PC-9 (cell line): ENCODE measurements around the gene SLC26A6. TPM values are rescaled to one million over a fixed set of nuclear protein-coding genes. Genes with fewer than 3 reads are reported as not detected.

Experiments
- BruUV-seq: library from RNA; stranded (reverse); fragments of 400-500 nt; replicated peaks from 2 replicates; lab custom pipeline; 2021; lab: Mats Ljungman, UMichigan
- CTCF ChIA-PET: fragments of 300-600 bp; sonication (Branson Sonifier 250); formaldehyde crosslinking; loops from one replicate; lab custom pipeline; 2022; ENCODE audit warnings: antibody characterized with exemption; lab: Charles Lee
- POLR2A ChIA-PET: fragments of 300-600 bp; sonication (Branson Sonifier 250); formaldehyde crosslinking; loops from one replicate; lab custom pipeline; 2022; ENCODE audit warnings: antibody characterized with exemption; ENCODE audit not compliant: unreplicated experiment; lab: Charles Lee
- DNase-seq, 2 experiments: peaks; one replicate each; pipeline versions ENCODE4 v3.0.0 to v3.0.0-alpha.2; 2015 to 2022; ENCODE audit warnings: mixed read lengths in 1 of 2
- H2AFZ ChIP-seq: fragments of 200-600 bp; sonication (generic); 2 replicates; pipeline ENCODE4 v1.8.1; 2017; ENCODE audit warnings: antibody characterized with exemption
- H3F3A ChIP-seq: fragments of 200-600 bp; sonication (generic); 2 replicates; pipeline ENCODE4 v1.8.1; 2017; ENCODE audit warnings: antibody characterized with exemption, mild to moderate bottlenecking, low read depth; ENCODE audit not compliant: insufficient read depth
- H3K27ac ChIP-seq: fragments of 200-600 bp; sonication (generic); 2 replicates; pipeline ENCODE4 v1.6.1; 2016; ENCODE audit warnings: mixed run types
- H3K27me3 ChIP-seq: fragments of 200-600 bp; sonication (generic); 2 replicates; pipeline ENCODE4 v1.6.1; 2016; ENCODE audit warnings: low read depth, mixed run types; ENCODE audit not compliant: insufficient read depth
- H3K36me3 ChIP-seq: fragments of 200-600 bp; sonication (generic); 2 replicates; pipeline ENCODE4 v1.6.1; 2016; ENCODE audit warnings: low read depth, mixed run types
- H3K4me1 ChIP-seq: fragments of 200-600 bp; sonication (generic); replicated peaks from 2 replicates; pipeline ENCODE4 v1.6.1; 2016; ENCODE audit warnings: mixed run types; ENCODE audit not compliant: insufficient read depth
- H3K4me2 ChIP-seq: fragments of 200-600 bp; sonication (generic); 2 replicates; pipeline ENCODE4 v1.6.1; 2017; ENCODE audit warnings: mixed run types
- H3K4me3 ChIP-seq: fragments of 200-600 bp; sonication (generic); 2 replicates; pipeline ENCODE4 v1.6.1; 2016; ENCODE audit warnings: mixed run types
- H3K79me2 ChIP-seq: fragments of 200-600 bp; sonication (generic); 2 replicates; pipeline ENCODE4 v1.6.1; 2017; ENCODE audit warnings: low read depth, mixed run types
- H3K9me2 ChIP-seq: fragments of 200-600 bp; sonication (generic); 2 replicates; pipeline ENCODE4 v1.8.1; 2017; ENCODE audit warnings: mild to moderate bottlenecking; ENCODE audit not compliant: insufficient read depth
- H3K9me3 ChIP-seq: fragments of 200-600 bp; sonication (generic); 2 replicates; pipeline ENCODE4 v1.8.1; 2016; ENCODE audit warnings: low read depth; ENCODE audit not compliant: insufficient read depth
- H4K20me1 ChIP-seq: fragments of 200-600 bp; sonication (generic); 2 replicates; pipeline ENCODE4 v1.8.1; 2017; ENCODE audit not compliant: insufficient read depth
- CTCF ChIP-seq: fragments of 200-600 bp; sonication (generic); conservative IDR thresholded peaks from 2 replicates; pipeline ENCODE4 v1.6.1; 2017; ENCODE audit warnings: mixed run types, antibody characterized with exemption, mild to moderate bottlenecking, moderate library complexity
- EZH2 ChIP-seq: fragments of 200-600 bp; sonication (generic); IDR thresholded peaks from 2 replicates; pipeline ENCODE4 v1.8.0; 2017; ENCODE audit warnings: antibody characterized with exemption, low read depth
- intact Hi-C: fragments of 100-400 bp; cut with micrococcal nuclease; formaldehyde crosslinking; loops from one replicate; pipeline ENCODE4 v1.10.0; 2022; ENCODE audit not compliant: unreplicated experiment
- total RNA-seq: library from RNA; stranded (reverse); gene quantifications from 2 replicates; pipeline ENCODE4 v1.2.3, GENCODE V29; 2021

The SLC26A6 gene
- total RNA-seq, 1 experiment from 2014 or later, result 18.7 TPM

GRCh38 chr3:48642605-48643004, 7.3 kb upstream of the SLC26A6 start:
- H3K36me3 ChIP-seq, result no peaks in the 10 kb centered on the region
- H3K27ac ChIP-seq, result no peak overlapping the region
- ChIA-PET POLR2A (no interaction called here), CTCF (no interaction called here)
- DNase-seq, result no peak
- H3K79me2 ChIP-seq, result no peaks in the 10 kb centered on the region
- no peaks in the 10 kb centered on the region for H3K9me3 ChIP-seq
- no TSS peak for BruUV-seq
- no peaks in the 10 kb centered on the region for H3K27me3 ChIP-seq
- no peak overlapping the region for H3K4me3 ChIP-seq
- H3K9me2 ChIP-seq, result no peaks in the 10 kb centered on the region
- intact Hi-C loops, result no loop called here
- no peak overlapping the region for H3K4me2 ChIP-seq
- H3F3A ChIP-seq, result no peaks in the 10 kb centered on the region
- no peaks in the 10 kb centered on the region for H4K20me1 ChIP-seq
- TF ChIP-seq CTCF (no peak), EZH2 (no peak)
- H2AFZ ChIP-seq, result no peak overlapping the region
- H3K4me1 ChIP-seq, result no peaks in the 10 kb centered on the region

GRCh38 chr3:48641396-48641795, 6.1 kb upstream of the SLC26A6 start:
- Histone ChIP-seq H3K27ac (no peak overlapping the region), H3K4me1 (no peaks in the 10 kb centered on the region), H2AFZ (no peak overlapping the region), H3K4me3 (no peak overlapping the region), H3K9me2 (no peaks in the 10 kb centered on the region), H3K9me3 (no peaks in the 10 kb centered on the region), H3K4me2 (no peak overlapping the region), H4K20me1 (no peaks in the 10 kb centered on the region), H3K27me3 (no peaks in the 10 kb centered on the region), H3F3A (no peaks in the 10 kb centered on the region), H3K36me3 (no peaks in the 10 kb centered on the region), H3K79me2 (no peaks in the 10 kb centered on the region)
- CTCF ChIA-PET, result no interaction called here
- no TSS peak for BruUV-seq
- no peak for DNase-seq
- intact Hi-C loops, result no loop called here
- POLR2A ChIA-PET, result no interaction called here
- TF ChIP-seq CTCF (no peak), EZH2 (no peak)

GRCh38 chr3:48639944-48640606, 4.8 kb upstream of the SLC26A6 start:
- TF ChIP-seq EZH2 (no peak), CTCF (no peak)
- ChIA-PET CTCF (no interaction called here), POLR2A (no interaction called here)
- BruUV-seq, result no TSS peak
- no peak overlapping the region for H3K4me3 ChIP-seq
- no peaks in the 10 kb centered on the region for H3K27me3 ChIP-seq
- H4K20me1 ChIP-seq, result no peaks in the 10 kb centered on the region
- H3K36me3 ChIP-seq, result no peaks in the 10 kb centered on the region
- H3K79me2 ChIP-seq, result no peaks in the 10 kb centered on the region
- no peak overlapping the region for H3K27ac ChIP-seq
- no peaks in the 10 kb centered on the region for H3K9me3 ChIP-seq
- DNase-seq, result no peak
- no peaks in the 10 kb centered on the region for H3K9me2 ChIP-seq
- no peak overlapping the region for H2AFZ ChIP-seq
- H3K4me1 ChIP-seq, result no peaks in the 10 kb centered on the region
- intact Hi-C loops, result no loop called here
- H3K4me2 ChIP-seq, result no peak overlapping the region
- H3F3A ChIP-seq, result no peaks in the 10 kb centered on the region
